ENCODE measurements around the gene MAPKAP1.

Gene MAPKAP1

DNA sequence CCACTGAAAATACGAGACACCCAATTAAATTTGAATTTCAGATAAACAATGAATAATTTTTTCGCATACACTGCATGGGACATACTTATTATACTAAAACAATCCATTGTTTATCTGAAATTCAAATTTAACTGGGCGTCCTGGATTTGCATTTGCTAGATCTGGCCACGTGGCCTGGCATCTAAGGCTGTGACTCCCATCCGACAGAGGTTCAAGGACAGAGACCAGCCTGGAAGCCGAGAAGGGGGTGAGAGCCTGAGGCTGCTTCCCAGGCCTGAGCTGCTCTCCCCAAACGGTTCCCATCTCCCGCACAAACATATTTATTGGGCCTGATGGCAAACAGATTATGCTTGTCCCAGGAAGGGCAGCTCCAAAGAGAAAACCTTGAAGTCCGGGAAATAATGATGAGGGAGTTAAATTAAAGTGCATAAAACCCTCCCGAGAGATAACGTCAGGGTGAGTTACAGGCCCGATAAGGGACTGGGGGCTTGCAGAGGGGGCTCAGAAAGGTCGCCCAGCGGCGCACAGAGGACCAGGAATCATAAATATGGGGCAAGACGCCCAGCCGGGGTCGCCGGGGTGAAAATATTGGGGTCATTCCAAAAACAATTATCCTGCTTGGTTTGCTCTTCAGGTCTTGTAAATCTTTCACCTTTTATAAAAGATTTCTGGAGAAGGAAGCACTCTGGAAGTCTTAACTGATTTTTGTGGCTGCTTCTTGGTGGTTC lies 281.7 kb downstream of the MAPKAP1 start:
- TF ChIP-seq ZNF274 (IDR thresholded peaks at IDR 0.05; ENCODE audit: low read depth, low read length) (no peak), SUZ12 (IDR thresholded peaks at IDR 0.05; ENCODE audit: extremely low read depth, insufficient read depth, insufficient read length) (no peak), YY1 (IDR thresholded peaks at IDR 0.05; ENCODE audit: insufficient read depth, insufficient read length) (no peak)
- no peaks in the 10 kb centered on the region for H3K27me3 ChIP-seq (ENCODE audit: insufficient read depth, insufficient read length)
- no peak for DNase-seq (ENCODE audit: low read depth, low spot score)
- H3K4me3 ChIP-seq (ENCODE audit: insufficient read length, low read depth) = no peak overlapping the region
- H3K9me3 ChIP-seq (ENCODE audit: insufficient read depth, low read length) = no peaks in the 10 kb centered on the region
- peaks cover 4% of the 10 kb centered on the region for H3K4me1 ChIP-seq (ENCODE audit: insufficient read depth, insufficient read length)
- no peaks in the 10 kb centered on the region for H3K36me3 ChIP-seq (ENCODE audit: insufficient read depth, insufficient read length, low read length)
- H3K9ac ChIP-seq (ENCODE audit: insufficient read length, low read depth) = no peak overlapping the region

DNA sequence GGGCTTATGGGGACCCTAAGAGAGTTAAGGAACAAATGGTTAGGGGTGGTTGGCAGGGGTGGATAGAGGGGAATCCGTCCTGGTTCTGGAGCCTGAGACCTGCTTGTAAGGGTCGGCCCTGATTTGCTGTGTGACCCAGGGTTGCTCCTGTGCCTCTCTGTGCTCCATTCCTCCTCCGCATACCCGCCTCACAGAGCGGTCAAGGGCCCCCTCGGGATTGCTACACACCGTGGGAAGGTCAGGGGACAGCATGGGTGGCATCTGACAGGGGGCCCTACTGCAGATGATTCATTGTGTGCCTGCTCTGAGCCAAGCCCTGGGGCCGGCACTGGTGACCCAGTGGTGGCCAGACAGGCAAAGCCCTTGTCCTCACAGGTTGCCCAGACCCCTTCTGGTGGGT lies 283.0 kb downstream of the MAPKAP1 start:
- Histone ChIP-seq H3K36me3 (ENCODE audit: insufficient read depth, insufficient read length, low read length) (no peaks in the 10 kb centered on the region), H3K27me3 (ENCODE audit: insufficient read depth, insufficient read length) (no peaks in the 10 kb centered on the region), H3K4me1 (ENCODE audit: insufficient read depth, insufficient read length) (peaks cover 4% of the 10 kb centered on the region), H3K4me3 (ENCODE audit: insufficient read length, low read depth) (no peak overlapping the region), H3K9ac (ENCODE audit: insufficient read length, low read depth) (no peak overlapping the region), H3K9me3 (ENCODE audit: insufficient read depth, low read length) (no peaks in the 10 kb centered on the region)
- no peak for TF ChIP-seq YY1 (IDR thresholded peaks at IDR 0.05; ENCODE audit: insufficient read depth, insufficient read length)
- no peak for TF ChIP-seq ZNF274 (IDR thresholded peaks at IDR 0.05; ENCODE audit: low read depth, low read length)
- TF ChIP-seq SUZ12 (IDR thresholded peaks at IDR 0.05; ENCODE audit: extremely low read depth, insufficient read depth, insufficient read length) = no peak
- DNase-seq (ENCODE audit: low read depth, low spot score) = no peak

DNA sequence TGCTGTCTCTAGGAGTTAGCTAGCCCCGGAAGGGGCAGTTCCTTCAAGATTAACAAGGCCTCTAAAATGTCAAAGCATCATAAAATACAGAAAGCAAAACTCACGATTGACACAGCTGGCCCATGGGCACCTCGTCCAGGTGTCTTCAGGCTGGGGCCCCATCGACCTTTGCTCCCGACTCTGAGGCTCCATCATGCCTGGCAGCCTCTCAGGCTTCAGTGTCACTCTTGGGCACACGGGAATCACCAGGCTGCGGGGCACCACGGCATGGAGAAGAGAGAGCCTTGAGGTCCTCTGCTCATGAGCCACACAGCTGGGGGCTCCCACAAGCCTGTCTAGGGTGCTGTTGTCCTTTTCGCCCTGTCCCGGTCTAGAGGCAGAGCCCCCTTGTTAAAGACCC lies 284.2 kb downstream of the MAPKAP1 start:
- no peak for DNase-seq (ENCODE audit: low read depth, low spot score)
- Histone ChIP-seq H3K27me3 (ENCODE audit: insufficient read depth, insufficient read length) (no peaks in the 10 kb centered on the region), H3K36me3 (ENCODE audit: insufficient read depth, insufficient read length, low read length) (no peaks in the 10 kb centered on the region), H3K9me3 (ENCODE audit: insufficient read depth, low read length) (no peaks in the 10 kb centered on the region), H3K4me3 (ENCODE audit: insufficient read length, low read depth) (no peak overlapping the region), H3K9ac (ENCODE audit: insufficient read length, low read depth) (no peak overlapping the region), H3K4me1 (ENCODE audit: insufficient read depth, insufficient read length) (peaks cover 4% of the 10 kb centered on the region)
- TF ChIP-seq ZNF274 (IDR thresholded peaks at IDR 0.05; ENCODE audit: low read depth, low read length) (no peak), YY1 (IDR thresholded peaks at IDR 0.05; ENCODE audit: insufficient read depth, insufficient read length) (no peak), SUZ12 (IDR thresholded peaks at IDR 0.05; ENCODE audit: extremely low read depth, insufficient read depth, insufficient read length) (no peak)

DNA sequence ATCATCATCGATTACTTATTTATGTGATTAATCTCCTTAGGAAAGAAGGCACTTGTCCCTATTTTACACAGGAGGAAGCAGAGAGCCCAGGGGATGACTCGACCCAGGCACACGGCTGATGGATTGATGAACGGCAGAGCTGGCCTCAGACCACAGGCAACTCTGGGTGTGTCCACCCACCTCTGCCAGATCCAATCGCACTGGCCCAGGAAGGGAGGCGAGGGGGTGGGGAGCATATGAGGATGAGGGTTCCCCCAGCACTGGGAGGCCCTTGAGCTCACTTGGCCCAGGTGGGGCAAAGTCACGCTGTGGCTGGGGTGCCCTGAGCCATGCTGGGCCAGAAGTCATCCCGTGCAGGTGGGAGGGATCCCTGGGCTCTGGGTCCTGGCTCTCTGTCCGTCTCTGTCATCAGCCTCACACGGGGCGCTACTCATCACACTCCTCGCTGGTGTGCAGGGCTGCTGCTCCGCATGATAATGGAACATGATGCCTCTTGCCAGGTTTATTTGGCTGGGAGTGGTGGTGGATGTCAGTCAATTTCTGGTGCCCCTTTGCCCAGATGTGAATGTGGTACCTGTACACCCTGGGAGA lies 285.3 kb downstream of the MAPKAP1 start:
- TF ChIP-seq ZNF274 (IDR thresholded peaks at IDR 0.05; ENCODE audit: low read depth, low read length) (no peak), SUZ12 (IDR thresholded peaks at IDR 0.05; ENCODE audit: extremely low read depth, insufficient read depth, insufficient read length) (no peak), YY1 (IDR thresholded peaks at IDR 0.05; ENCODE audit: insufficient read depth, insufficient read length) (no peak)
- Histone ChIP-seq H3K9ac (ENCODE audit: insufficient read length, low read depth) (no peak overlapping the region), H3K4me3 (ENCODE audit: insufficient read length, low read depth) (no peak overlapping the region), H3K9me3 (ENCODE audit: insufficient read depth, low read length) (no peaks in the 10 kb centered on the region), H3K4me1 (ENCODE audit: insufficient read depth, insufficient read length) (peaks cover 4% of the 10 kb centered on the region), H3K27me3 (ENCODE audit: insufficient read depth, insufficient read length) (no peaks in the 10 kb centered on the region), H3K36me3 (ENCODE audit: insufficient read depth, insufficient read length, low read length) (no peaks in the 10 kb centered on the region)
- no peak for DNase-seq (ENCODE audit: low read depth, low spot score)

DNA sequence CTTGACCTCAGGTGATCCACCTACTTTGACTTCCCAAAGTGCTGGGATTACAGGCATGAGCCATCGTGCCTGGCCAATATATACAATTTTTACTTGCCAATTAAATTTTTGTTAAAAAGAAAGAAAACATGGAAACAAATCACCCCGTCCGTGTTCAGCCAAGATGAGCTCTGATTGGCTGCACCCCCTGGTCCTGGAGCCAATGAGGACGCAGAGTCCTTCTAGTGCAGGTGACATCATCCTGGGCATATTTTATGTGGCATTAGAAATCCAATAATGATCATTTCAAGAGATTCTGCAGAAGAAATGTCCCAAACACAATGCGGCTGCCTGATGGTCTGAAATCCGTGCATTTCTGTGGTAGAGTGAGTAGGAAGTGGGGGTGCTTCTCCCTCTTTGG lies 285.8 kb downstream of the MAPKAP1 start:
- H3K27me3 ChIP-seq (ENCODE audit: insufficient read depth, insufficient read length) = no peaks in the 10 kb centered on the region
- no peaks in the 10 kb centered on the region for H3K9me3 ChIP-seq (ENCODE audit: insufficient read depth, low read length)
- H3K9ac ChIP-seq (ENCODE audit: insufficient read length, low read depth) = no peak overlapping the region
- no peaks in the 10 kb centered on the region for H3K36me3 ChIP-seq (ENCODE audit: insufficient read depth, insufficient read length, low read length)
- DNase-seq (ENCODE audit: low read depth, low spot score) = no peak
- TF ChIP-seq YY1 (IDR thresholded peaks at IDR 0.05; ENCODE audit: insufficient read depth, insufficient read length) (no peak), ZNF274 (IDR thresholded peaks at IDR 0.05; ENCODE audit: low read depth, low read length) (no peak), SUZ12 (IDR thresholded peaks at IDR 0.05; ENCODE audit: extremely low read depth, insufficient read depth, insufficient read length) (no peak)
- H3K4me1 ChIP-seq (ENCODE audit: insufficient read depth, insufficient read length) = peaks cover 4% of the 10 kb centered on the region
- no peak overlapping the region for H3K4me3 ChIP-seq (ENCODE audit: insufficient read length, low read depth)

DNA sequence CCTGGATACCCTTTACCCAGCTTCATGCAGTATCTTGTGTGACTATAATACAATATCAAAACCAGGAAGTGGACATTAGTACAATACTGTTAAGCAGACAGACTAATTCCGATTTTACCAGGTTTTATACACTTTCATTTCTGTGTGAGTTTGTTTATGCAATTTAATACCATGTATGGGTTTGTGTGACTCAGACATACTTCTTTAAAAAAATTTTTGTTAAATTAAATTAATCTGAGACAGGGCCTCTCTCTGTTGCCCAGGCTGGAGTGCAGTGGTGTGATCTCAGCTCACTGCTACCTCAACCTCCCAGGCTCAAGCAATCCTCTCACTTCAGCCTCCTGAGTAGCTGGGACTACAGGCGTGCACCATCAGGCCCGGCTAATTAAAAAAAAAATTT lies 288.6 kb downstream of the MAPKAP1 start:
- Histone ChIP-seq H3K9me3 (ENCODE audit: insufficient read depth, low read length) (no peaks in the 10 kb centered on the region), H3K4me1 (ENCODE audit: insufficient read depth, insufficient read length) (peaks cover 12% of the 10 kb centered on the region), H3K4me3 (ENCODE audit: insufficient read length, low read depth) (no peak overlapping the region), H3K9ac (ENCODE audit: insufficient read length, low read depth) (no peak overlapping the region), H3K36me3 (ENCODE audit: insufficient read depth, insufficient read length, low read length) (no peaks in the 10 kb centered on the region), H3K27me3 (ENCODE audit: insufficient read depth, insufficient read length) (no peaks in the 10 kb centered on the region)
- TF ChIP-seq YY1 (IDR thresholded peaks at IDR 0.05; ENCODE audit: insufficient read depth, insufficient read length) = no peak
- no peak for TF ChIP-seq ZNF274 (IDR thresholded peaks at IDR 0.05; ENCODE audit: low read depth, low read length)
- TF ChIP-seq SUZ12 (IDR thresholded peaks at IDR 0.05; ENCODE audit: extremely low read depth, insufficient read depth, insufficient read length) = no peak
- DNase-seq (ENCODE audit: low read depth, low spot score) = no peak

DNA sequence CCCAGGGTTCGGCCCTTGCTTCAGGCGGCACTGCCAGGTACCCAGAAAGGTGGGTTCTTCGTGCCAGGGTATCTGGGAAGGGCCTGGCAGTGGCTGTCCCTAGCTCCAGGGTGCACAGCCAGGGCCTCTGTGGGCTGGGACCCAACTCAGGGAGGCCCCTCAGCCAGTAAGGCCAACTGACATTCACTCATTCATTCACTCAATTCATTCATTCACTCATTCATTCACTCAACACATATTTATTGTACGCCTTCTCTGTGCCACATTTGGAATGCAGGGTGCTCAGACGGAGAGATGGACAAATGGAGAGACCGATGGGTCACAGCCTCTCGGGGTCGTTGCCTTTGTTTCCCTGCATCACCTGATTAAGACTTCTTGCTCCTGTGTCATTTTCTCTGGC lies 290.5 kb downstream of the MAPKAP1 start:
- H3K36me3 ChIP-seq (ENCODE audit: insufficient read depth, insufficient read length, low read length) = no peaks in the 10 kb centered on the region
- DNase-seq (ENCODE audit: low read depth, low spot score) = no peak
- peaks cover 11% of the 10 kb centered on the region for H3K4me1 ChIP-seq (ENCODE audit: insufficient read depth, insufficient read length)
- no peak overlapping the region for H3K9ac ChIP-seq (ENCODE audit: insufficient read length, low read depth)
- no peak for TF ChIP-seq ZNF274 (IDR thresholded peaks at IDR 0.05; ENCODE audit: low read depth, low read length)
- TF ChIP-seq SUZ12 (IDR thresholded peaks at IDR 0.05; ENCODE audit: extremely low read depth, insufficient read depth, insufficient read length) = no peak
- TF ChIP-seq YY1 (IDR thresholded peaks at IDR 0.05; ENCODE audit: insufficient read depth, insufficient read length) = no peak
- H3K27me3 ChIP-seq (ENCODE audit: insufficient read depth, insufficient read length) = no peaks in the 10 kb centered on the region
- no peaks in the 10 kb centered on the region for H3K9me3 ChIP-seq (ENCODE audit: insufficient read depth, low read length)
- H3K4me3 ChIP-seq (ENCODE audit: insufficient read length, low read depth) = no peak overlapping the region
